HG03460 (cell line): ENCODE data around the gene DPYSL4.

Experiments used
- ATAC-seq: cut with Tn5 transposase; IDR thresholded peaks from one replicate; pipeline ENCODE4 v1.9.1; 2021; ENCODE audit not compliant: unreplicated experiment

The DPYSL4 gene

DNA sequence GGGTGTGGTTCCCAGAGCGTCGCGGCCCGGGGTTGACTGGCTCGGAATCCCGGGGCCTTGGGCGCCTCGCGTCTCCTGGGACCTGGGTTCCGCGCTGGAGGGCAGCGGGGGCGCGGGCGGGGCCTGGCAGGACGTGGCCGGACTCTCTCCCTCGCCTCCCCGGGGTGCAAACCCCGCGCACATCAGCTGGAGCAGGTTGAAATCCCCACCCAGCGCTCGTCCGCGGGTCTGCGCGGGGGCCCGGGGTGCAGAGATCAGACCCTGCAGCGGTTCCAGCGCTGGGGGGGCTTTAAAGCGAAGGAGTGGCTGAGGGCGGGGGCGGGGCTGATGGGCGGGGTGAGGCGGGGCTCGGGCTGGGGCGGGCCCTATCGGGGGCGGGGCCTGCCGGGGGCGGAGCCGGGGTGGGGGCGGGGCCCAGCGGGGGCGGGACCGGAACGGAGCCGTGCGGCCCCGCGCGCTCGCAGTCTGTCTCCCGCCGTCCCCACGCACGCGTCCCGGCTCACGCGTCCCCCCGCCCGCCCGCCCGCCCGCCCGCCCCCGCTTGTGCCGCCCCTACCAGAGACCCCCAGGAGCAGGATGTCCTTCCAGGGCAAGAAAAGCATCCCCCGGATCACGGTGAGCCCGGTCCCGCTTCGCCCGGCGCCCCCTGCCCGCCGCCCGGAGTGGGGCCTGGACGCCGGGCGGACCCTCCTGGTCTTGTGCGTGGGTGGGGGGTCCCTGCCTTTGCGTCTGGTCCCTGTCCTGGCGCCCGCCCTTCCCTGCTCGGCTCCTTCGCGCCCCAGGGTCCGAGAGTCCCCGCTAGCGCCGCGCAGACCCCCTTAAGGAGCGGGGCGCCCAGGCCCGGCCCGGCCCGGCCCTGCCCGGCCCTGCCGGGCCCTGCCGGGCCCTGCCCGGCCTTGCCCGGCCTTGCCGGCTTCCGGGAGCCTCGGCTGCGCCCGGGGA is at the start of gene DPYSL4:
Gene DPYSL4 (plus strand): TSS at position 461 of the 942 bp plus-strand sequence. CDS start 116 bp downstream, at position 577.
- no peak for ATAC-seq

DNA sequence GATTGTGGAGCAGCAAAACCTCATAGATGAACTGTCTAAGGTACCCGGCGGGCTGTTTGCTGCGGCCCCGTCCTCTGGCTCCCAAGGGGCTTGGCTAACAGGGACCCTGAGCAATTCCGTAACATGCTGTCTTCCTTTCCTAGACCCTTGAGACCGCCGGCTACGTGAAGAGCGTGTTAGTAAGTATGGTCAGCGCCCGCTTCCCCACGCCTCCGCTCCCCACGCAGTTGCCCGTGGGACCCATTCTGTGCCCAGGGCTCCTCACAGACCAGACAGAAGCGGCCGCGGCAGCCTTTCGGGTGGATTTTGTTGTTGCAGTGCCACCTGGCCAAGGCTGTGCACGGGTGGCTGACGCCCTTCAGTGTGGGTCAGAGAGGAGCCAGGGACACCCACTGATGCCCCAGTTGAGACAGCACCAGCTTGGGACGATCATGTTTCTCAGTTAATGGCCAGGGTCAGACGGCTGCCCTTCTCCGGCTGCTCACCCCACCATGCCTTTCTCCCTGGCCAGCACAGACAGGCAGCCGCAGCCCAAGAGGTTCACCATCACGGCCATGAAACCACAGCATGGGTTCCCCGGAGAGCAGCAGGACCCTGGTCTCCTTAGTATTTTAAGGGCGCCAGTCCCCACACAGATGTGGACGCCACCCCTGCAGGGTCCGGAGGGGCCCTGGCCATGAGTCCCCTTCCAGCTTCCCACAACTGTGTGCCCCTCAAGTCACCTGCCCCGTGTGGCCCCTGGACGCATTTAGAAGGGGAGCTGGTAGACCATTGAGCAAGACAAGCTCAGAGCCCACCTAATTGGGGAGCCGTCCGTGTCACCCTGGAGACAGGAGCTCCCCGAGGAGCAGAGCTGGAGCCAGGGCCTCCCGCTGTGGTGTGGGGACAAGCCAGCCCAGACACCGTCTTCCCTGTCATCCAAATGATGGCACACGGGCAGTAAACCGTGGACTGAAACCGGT is 49.4 kb upstream of the DPYSL4 start:
- ATAC-seq, result no peak

DNA sequence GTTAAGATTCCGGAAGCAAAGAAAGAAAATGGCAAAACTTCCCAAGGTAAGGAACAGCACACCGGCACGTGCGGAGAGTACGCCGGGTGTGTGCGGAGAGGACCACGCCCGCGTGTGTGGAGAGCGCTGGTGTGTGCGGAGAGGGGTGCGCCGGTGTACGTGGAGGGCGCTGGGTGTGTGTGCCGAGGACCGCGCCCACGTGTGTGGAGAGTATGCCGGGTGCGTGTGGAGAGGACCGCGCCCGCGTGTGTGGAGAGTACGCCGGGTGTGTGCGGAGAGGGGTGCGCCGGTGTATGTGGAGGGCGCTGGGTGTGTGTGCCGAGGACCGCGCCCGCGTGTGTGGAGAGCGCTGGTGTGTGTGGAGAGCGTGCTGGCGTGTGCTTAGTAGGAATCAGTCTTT is 48.6 kb upstream of the DPYSL4 start:
- no peak for ATAC-seq

DNA sequence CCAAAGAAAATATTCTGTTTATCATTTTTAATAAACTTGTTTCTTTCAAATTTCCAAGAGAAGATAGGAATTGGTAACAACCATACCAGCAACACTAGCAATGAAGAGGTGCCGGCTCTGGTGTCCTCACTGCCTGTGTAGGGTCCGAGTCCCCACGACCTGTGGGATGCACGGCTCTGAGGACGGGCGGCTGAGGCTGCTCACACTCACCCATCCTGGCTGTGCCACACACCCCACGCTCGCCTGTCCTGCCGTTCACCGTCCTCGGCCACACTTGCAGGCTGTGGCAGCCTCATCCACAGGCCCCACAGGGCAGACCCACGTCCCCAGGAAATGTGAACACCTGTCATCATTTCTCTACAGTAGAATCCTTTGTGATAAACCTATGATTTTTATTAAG is 48.2 kb upstream of the DPYSL4 start:
- ATAC-seq, result no peak

DNA sequence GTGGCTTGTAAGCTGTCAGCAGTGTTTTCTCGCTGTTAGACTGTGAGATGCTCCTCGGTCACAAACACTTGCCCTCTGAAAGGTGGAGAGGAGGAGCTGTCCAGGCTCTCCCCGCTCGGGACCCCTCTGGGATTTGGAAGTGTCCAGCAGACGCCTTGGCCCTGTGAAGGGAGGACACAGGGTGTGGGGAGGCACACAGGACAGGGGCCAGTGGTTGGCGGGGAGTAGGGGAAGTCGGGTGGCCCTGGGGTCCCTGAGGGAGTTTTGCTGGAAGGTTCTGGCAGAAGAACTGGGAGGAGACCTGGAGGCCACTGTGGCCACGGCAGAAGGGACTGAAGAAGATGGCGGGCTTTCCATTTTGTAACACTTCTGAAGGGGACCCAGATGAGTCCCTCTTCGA is 47.2 kb upstream of the DPYSL4 start:
- ATAC-seq, result no peak

DNA sequence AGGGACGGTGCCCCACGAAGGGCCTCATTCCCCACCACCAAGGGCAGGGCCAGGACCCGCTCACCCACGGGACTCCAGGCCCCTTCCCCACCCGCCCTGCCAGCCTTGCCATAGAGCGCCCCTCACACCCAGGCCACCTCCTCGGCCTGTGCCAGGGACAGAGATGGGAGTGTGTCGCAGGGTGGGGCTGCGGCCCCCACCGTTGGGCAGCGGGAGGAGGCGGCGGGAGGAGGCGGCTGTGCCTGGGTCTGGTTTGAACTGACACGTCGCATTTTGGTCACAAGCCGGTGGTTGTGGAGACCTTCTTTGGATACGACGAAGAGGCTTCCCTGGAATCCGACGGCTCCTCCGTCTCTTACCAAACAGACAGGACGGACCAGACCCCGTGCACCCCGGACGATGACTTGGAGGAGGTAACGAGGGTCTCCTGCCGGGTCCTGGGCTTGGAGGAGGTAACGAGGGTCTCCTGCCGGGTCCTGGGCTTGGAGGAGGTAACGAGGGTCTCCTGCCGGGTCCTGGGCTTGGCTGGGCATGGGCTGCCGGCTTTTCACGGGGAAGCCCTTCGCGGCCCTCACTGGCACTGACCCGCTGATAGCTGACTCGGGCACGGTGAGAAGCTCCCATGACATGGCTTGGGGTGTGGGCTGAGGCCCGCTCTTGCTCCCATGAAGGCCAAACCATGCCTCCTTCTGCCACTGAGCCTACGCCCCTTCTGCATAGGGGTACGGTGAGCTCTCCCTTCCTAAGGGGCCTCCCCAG is 46.4 kb upstream of the DPYSL4 start:
- no peak for ATAC-seq

DNA sequence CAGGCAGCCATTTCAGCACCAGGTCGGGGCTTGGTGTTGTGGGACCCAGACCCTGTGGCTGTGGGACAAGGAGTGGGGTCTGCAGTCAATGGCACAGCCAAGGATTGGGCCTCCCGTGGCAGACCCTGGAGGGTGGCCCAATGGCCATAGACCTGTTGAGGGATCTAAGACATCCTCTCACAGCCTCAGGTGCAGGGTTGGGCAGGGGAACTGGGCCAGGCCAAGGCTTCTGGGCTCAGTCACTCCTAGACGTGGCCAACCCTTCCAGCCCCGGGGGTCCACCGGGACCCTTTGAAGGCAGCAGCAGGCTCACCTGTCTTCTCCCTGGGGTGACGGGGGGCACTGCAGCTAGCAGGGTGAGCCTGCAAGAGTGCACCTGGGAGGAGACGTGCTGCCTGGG is 45.7 kb upstream of the DPYSL4 start:
- no peak for ATAC-seq

DNA sequence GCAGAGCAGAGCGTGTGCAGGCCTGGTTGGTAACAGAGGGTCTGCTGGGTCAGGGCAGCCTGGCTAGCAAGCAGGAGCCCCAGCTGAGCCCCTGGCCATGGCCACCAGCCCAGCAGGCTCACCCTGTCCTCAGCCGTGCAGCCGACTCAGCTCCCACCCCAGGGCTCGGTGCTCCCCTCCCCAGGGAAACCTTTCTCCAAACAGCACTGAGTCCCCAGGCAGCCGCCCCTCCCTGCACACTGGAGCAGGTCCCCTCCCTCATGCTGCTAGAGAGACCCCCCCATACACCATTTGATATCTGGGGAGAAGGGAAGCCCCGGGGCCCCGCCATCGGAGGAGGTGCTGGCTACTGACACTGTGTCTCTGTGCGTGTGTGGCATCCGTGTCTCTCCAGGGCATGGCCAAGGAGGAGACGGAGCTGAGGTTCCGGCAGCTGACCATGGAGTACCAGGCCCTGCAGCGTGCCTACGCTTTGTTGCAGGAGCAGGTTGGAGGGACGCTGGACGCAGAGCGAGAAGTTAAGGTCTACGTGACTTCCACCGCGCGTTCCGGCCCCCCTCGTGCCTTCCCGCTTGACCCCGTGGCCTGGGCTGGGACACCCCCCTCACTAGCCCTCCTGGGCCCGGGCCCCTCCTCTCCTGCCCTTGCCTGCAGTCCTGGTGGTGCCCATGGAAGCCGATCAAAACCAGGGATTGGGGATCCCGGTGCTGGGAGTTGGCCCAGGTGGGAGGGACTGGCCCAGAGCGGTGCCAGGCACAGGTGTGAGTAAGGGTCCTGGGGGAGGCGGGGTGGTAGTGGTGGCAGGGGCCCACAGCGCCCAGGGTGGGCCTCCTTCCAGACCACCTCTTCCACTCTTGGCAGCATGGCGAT is 45.0 kb upstream of the DPYSL4 start:
- no peak for ATAC-seq

DNA sequence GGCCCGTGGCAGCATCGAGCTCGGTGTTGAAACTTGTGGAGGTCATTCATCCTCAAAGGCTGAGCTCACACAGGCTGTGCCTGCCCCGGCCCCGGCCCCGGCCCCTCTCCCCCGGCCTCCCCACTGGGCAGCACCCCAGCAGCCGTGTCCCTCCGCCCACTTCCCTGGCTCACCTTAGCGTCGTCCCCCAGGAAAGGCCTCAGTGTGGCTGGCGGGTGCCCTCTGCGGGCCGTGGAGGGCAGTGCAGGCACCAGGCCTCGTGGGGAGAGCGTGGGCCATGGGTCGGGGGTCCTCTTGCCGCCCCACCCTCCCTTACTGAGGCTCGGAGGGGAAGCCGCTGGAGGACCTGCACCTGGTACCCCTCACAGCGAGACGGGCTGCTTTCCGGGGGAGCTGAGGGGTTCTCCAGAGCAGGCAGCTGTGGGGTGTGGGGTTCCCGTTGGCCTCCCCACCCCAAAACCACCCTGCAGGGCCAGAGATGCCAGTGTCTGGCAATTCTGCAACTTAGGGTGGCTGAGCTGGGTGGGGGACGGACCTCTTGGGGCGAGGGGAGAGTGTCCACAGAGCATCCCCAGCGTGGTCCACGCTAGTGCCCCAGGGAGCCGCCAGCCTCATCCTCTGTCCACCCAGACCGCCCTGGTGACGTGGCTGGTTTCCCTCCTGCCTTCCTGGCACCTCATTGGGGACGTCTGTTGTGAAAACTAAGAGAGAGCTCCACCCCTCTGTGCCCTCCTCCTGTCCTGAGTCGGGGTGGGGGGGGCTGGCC is 44.2 kb upstream of the DPYSL4 start:
- no peak for ATAC-seq

DNA sequence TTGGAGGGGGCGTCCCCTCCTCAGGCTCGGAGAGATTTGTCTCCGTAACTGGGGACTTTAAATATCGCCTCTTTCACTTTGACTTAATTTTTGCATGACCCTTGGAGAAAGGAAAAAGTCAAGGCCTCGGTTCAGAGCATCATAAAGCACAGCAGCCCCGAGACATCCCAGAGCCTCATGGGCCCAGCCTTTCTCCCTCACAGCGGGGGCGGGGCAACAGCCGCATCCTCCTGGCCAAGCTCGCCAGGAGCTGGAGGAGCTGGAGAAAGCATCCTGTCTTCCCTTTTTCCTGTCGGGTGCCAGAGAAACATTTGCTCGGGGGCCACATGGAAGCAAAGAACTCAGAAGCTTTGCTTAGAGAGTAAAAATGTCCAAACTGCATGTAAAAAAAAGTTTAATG is 43.6 kb upstream of the DPYSL4 start:
- no peak for ATAC-seq

DNA sequence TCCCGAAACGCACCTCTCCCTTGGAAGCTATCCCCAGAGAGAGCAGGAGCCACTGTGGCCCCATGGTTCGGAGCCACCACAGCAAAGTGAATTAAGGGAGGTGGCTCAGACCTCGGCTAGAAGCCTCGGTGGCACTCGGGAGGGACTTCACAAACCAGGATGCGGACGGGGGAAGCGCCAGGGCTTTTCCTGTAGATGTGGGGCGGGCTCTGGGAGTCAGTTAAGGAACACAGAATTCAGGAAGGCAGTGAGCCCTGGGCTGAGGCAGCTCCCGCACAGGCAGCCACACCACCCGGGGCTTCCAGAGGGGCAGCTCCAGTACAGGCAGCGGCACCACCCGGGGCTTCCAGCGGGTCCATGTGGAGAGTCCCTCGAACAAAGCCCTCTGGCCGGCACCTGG is 42.7 kb upstream of the DPYSL4 start:
- no peak for ATAC-seq

DNA sequence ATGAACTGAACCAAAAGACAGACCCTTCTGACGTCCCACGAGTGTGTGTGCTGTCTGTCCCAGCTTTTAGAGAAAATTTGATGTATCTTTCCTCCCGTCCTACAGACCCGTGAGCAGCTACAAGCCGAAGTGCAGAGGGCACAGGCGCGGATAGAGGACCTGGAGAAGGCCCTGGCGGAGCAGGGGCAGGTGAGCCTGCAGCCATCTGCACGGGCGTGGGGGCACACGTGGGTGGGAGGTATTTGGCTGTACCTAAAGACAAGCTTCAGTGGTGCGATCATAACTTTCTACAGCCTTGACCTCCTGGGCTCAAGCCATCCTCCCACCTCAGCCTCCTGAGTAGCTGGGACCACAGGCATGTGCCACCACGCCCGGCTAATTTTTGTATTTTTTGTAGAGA is 41.7 kb upstream of the DPYSL4 start:
- no peak for ATAC-seq

DNA sequence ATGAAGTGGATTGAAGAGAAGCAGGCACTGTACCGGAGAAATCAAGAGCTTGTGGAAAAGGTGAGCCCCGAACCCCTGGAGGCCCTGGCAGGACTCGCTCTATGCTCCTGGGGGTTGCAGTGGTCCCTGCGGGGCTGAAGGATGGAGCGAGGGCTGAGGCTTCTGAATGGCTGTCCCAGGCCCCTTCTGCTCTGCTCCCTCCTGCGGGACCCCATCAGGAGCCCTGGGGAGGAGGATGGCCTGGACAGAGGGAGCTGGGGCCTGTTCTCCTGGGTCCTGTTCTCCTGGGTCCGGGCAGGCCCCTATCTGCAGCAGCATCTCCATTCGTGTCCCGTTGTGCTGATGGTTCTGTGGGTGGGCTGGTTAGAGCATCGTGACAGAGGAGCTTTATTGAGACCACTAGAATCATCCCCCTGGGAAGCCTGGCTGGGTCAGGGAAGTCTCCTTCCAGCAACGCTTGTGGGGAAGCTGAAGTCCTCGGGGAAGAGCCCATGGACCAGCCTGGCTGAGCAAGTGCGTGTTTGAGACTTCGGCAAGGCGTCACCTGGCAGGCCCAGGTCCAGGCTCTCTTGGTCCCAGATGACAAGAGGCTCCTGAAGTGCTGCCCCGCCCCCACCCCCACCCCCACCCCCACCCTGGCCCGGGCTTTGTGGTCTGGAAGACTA is 41.1 kb upstream of the DPYSL4 start:
- no peak for ATAC-seq

DNA sequence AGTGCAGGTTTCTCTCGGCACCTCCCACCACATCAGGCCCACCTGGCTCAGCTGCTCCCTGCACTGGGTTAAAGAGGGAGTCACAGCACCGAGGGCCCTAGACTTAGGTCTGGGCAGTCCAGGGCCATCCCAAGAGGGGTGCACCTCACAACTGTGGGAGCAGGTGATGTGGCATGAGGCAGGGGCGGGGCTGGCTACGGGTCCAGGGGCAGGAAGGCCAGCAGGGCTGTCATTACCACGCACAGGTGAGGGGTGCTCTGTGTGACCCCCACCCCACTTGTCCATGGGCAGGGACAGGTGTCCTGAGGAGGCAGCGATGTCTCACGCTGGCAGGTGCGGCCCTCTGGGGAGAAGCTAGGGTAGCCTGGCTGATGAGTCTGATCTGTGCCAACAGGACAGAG is 40.5 kb upstream of the DPYSL4 start:
- no peak for ATAC-seq

DNA sequence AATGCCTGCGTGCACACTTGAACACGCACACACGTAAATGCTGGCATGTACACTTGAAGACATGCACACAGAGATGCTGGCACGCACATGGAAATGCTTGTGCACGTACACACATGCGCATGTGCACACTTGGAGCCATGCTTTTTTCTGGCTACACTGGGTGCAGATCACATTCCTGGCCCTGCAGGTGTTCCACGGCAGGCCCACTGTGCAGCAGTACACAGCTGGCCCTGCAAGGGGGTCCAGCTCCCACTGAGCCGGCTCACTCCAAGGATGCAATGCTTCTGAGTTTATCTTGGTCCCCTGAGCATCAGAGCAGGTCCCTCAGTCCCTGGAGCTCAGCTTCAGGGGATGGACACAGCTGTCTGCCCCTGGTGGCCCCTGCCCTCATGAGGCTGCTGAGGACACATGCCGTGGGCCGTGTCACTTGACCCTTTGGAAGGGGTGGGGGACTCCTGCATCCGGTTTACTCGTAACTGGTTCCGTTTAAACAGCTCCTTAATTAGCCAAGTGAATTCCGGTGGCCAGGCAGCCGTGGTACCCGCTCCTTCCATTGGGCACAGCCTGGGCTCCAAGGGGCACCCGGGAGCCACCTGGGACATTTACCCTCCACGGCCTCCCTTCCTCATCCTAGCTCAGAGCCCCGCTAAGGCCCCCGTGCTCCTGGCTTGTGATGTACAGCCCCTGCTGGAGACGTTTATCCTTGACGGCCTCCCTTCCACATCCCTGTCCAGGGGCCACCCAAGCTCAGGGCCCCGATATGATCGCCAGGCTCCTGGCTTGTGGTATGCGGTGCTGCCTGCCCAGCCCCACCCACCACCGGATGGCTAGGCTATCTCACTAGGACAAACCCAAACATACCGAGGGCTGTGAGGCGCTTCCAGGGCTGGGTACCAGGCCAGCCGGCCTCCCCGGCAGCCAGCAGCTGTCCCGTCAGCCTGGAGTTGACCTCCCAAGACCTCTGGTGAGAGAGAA is 39.5 kb upstream of the DPYSL4 start:
- no peak for ATAC-seq

DNA sequence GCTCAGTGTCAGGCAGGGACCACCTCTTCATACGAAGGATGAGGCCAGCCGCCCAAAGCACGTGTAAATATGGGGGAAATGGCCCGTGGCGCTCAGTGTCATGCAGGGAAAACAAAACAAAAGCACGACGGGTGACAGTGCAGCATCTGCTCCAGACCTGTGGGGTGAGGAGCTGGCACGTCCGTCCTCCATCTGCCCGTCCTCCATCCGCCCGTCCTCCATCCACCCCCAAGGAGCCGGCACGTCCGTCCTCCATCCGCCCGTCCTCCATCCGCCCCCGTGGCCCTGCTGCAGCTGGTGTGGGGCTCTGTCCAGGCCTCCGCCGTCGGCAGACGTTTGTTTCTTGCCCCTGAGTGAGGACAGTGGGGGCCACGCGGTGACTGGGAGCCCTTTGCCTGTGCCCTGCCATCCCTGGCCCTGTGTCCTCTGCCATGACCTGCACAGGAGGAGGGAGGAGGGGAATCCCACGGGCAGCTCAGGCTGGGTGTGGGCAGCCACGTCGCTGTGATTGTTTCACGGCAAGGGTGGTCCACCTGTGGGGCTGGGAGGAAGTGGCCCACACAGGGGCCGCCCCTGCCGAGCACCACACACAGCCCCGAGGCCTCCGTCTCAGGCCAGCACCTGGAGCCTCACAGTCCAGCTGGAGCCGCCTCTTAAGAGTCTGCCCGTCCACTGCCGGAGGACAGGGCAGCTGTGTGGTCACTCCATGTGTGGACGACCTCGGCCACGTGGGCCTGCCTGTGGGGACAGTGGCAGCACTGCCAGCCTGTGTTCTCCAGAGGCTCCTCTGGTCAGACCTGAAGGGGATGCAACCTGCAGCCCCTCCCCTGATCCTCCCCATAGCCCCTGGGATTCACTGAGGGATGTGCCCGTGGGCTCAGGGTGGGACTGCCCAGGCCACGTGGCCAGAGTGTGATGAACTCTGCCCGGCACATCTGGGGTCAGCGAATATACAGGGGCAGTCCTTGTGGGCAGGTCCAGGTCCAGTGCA is 38.2 kb upstream of the DPYSL4 start:
- ATAC-seq, result no peak
